Erythroblast (primary cell): ENCODE results near the gene FERMT2.
"Not testable (repeated sequence)": the region's sequence is repeated elsewhere in the genome, so short reads cannot be mapped to it uniquely, and the experiment has no call there.

Source experiments
- DNase-seq, 2 experiments: peaks; one replicate each; lab custom pipeline; 2025; lab: John Stamatoyannopoulos, UW
- GATA1 ChIP-seq: IDR thresholded peaks from 2 replicates; pipeline ENCODE4 v1.6.1; 2011; ENCODE audit warnings: low read depth, mild to moderate bottlenecking, control low read depth, low read length, moderate library complexity
- POLR2A ChIP-seq: IDR thresholded peaks from 2 replicates; pipeline ENCODE4 v1.6.1; 2011; ENCODE audit warnings: mild to moderate bottlenecking, low read length

FERMT2 gene

DNA sequence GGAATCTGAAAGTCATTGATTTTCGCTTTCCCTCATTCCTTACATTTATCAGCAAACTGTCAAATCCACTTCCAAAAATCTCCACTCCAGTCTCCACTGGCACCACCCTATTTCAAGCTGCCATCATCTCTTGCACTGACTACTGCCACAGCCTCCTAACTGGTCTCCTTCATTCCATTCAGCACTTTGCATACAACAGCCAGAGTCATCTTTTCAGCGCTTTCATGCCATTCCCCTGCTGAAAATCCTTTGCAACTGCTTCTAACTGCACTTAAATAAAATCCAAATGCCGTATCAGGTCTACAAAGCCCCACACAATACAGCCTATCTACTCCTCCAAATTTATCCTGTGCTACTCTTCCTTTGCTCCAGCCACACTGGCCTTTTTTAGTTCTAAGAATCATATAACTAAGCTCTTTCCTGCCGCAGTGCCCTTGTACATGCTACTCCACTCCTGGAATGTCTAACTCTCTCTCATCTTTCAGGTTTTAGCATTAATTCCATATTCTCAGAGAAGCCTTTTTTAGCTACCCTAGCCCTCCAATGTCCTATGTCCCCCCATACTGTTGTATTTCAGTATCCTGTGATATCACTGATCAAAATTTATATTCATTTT, 21.6 kb downstream of the FERMT2 start:
- no peak for DNase-seq
- TF ChIP-seq GATA1: no peak
- TF ChIP-seq POLR2A: no peak

DNA sequence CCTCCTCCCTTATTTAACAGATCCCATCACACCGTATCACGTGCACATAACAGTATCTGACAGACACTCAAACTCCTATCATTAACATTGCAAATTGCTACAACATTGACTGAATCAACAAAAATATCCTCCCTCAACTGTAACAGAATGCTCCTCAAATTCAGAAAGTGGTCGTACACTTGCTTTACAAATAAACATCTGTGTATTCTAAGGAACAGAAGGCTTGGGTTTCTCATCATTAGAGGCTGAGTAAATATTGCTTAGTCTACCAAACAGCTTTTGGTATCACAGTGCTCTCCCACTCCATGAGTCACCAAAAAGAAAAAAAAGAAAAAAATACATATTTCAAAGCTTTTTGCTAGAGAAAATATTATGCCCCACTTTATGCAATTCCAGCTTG, 23.9 kb downstream of the FERMT2 start:
- TF ChIP-seq POLR2A: no peak
- TF ChIP-seq GATA1: no peak
- no peak for DNase-seq

DNA sequence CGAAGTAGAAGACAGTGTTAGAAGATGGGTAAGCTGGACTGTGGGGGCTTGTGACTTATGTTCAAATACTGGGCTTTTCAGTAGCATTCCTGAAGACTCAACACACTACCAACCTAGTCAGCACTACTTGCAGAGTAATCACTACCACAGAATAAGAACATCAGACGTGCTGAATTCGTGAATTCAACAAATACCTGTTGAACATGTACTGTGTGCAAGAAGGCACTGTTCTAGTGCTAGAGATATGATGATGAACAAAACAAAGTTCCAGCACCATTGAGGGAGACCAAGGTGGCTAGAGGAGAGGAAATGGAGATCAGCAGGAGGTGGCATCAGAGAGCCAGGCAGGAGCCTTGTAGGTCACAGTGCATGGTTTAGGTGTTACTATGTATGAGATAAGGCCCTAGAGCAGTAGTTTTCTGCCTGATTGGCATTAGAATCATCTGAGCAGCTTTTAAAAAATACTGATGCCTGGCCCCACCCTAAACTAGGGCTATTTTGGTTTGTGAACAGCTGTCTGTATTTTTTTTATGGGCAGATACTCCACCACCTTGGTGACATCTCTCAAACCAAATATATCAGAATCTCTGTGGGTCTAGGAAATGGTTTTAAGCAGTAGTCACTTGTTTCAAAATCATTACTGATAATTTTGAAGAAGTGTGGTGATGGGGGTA, 26.8 kb downstream of the FERMT2 start:
- TF ChIP-seq GATA1 (no peak), POLR2A (no peak)
- peak in 1 of 2 experiments; percentile 3 for DNase-seq

DNA sequence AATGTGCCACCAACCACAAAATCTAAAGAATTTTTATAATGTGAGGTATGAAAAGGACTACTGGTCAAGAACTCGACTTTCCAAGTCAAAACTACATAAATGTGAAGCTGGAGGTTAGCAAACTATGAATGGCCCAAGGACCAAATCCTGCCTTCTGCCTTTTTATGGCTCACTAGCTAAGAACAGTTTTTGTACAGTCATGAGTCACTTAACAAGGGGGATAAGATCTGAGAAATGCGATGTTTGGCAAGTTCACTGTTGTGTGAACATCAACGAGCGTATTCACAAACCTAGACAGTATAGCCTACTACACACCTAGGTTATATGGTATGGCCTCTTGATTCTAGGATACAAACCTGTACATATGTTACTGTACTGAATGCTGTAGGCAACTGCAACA, 28.2 kb downstream of the FERMT2 start:
- TF ChIP-seq GATA1: no peak
- no peak for TF ChIP-seq POLR2A
- no peak for DNase-seq

DNA sequence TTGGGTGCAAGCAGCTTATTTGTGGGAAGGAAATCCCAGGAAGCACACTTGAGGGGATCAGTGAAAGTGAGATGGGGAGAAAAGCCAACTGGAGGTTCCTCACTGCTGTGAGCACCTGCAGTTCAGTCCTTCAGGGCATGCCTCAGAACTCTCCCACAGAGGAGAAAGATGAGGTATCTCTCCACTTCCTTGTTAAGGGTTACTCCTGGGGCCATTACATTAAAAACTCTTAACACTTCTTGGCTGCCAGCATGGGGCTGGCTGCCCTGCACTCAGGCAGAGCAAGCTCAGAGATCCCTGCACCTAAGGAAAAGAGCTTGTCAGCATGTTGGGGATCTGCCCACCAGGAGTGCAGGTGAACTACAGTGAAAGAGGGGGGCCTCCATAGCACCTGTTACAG, 28.8 kb downstream of the FERMT2 start:
- TF ChIP-seq POLR2A (no peak), GATA1 (no peak)
- DNase-seq: no peak

DNA sequence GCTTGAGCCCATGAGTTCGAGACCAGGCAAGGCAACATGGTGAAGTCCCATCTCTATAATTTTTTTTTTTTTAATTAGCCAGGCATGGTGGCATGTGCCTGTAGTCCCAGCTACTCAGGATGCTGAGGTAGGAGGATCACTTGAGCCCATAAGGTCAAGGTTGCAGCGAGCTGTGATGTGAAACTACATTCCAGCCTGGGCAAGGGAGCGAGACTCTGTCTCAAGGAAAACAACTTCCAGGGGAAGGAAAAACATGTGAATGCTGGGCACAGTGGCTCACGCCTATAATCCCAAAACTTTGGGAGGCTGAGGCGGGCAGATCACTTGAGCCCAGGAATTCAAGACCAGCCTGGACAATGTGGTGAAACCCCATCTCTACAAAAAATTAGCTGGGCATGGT, 30.4 kb downstream of the FERMT2 start:
- not testable (repeated sequence) for DNase-seq

DNA sequence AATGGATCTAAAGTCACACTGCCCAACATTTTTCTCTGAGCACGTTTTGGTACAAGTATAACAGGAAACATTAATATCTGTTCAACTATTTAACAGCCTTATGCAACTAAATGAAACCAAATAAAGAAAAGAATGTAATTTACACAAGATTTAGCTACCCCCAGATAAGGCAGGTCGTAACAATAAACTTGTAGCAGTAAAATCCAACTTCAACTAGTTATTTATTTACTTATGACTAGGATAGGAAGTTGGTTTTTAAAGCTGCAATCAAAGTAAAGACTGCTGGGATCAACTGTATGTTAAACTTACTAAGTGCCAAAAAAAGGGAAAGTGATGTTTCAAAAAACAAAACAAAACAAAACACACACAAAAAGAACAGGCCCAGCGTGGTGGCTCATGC, 30.9 kb downstream of the FERMT2 start:
- TF ChIP-seq POLR2A (no peak), GATA1 (no peak)
- no peak for DNase-seq

DNA sequence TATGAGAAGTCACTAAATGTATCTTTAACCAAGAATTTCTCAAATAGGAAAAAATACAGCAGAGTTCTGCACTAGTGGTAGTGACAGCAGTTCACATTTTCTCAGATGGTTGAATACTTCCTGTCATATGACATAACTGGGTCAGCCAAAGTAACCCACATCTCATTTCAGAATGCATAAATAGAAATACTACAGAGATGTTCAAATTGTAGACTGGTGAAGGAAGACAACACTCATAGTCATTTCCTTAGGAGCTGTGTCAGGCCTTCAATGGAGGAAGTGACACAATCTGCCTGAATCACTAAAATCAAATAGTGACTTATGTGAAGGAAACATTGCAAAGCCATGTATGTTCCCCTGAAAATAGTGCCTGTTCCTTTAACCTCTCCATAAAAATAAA, 32.4 kb downstream of the FERMT2 start:
- DNase-seq: no peak

DNA sequence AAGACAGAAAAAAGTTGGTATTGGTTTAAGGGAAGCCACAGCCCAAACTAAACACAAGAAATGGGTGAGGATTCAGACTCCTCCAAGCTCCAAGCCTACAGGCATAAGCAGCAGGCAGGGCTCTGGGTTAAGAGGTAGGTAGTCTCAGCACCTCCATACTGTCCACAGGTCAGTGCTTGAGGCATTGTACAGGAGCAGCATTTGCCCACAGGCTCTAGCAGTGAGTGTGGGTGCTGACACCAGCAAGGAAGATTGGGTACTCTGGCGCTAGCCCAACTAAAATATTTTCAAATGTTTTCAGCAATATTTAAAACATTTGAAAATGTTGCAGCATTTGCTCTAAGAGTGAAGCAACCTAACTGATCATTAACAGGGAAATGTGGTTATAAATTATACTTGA, 33.1 kb downstream of the FERMT2 start:
- no peak for TF ChIP-seq POLR2A
- TF ChIP-seq GATA1: no peak
- DNase-seq: no peak

More for the DNA sequence above, 32.4 kb downstream of the FERMT2 start:
- TF ChIP-seq GATA1 (no peak), POLR2A (no peak)

DNA sequence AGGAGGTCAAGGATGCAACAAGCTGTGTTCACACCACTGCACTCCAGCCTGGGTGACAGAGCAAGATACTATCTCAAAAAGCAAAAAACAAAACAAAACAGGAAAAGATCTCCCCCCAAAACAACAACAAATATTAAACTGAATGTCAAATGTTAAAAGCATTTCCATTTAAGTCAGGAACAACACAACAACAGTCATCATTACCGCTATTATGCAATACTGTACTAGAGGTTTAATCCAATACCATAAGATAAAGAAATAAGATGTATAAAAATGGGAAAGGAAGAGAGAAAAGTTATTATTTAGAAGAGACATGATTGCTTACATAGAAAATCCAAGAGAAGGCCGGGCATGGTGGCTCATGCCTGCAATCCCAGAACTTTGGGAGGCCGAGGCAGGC, 36.6 kb downstream of the FERMT2 start:
- TF ChIP-seq GATA1: no peak
- TF ChIP-seq POLR2A: no peak
- no peak for DNase-seq

DNA sequence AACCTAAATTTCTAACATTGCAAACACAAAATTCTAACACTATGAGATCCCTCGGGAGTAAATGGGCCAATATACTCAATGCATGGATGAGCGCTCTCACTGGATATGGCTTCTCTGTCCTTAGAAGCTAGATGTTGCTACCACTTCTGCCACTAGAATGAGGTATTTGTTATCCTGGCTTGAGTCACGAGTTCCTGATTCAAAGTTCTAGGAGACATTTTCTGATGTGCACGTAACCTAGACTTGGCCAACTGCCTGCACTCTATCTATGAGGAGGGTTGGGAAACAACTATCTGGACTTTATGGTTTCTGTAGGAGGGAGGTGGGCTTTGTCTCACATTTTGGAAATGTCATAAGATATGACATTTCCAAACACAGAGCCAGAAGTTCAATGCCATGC, 37.6 kb downstream of the FERMT2 start:
- DNase-seq: no peak
- TF ChIP-seq POLR2A (no peak), GATA1 (no peak)

DNA sequence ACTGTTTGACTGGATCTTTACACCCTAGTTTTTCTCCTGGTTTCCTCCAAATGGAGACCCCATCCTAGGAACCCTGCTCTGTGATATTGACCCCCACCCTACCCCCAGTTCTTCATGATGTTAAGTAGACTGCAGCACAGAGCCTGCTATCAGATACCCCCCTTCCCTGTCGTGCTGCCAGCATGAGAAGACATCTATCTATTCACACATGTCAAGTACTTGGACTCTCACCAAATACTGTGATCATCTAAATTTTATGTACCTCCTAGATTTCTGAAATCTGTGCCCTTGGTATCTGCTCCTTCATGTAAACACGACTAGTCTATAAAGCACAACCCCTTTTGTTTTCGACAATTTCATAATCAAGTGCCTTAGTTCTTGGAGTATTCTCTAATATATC, 38.9 kb downstream of the FERMT2 start:
- TF ChIP-seq POLR2A (no peak), GATA1 (no peak)
- DNase-seq: no peak

DNA sequence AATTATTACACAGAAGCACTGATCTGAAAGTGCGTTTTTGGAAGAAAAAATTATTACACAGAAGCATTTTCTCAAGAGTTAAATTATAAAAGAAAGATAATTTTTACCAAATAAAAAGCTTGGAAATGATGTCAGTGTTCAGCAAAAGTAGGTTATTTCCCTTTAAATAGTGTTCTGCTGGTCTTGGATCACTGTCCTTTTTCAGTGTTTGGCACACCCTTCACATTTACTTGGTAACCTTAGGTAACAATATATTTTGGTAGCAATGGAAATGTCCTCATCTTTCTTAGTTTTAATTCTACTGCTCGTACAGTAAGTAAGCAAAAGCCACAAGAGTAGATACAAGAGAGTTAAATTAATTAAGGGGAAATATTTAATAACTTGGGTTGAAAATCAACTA, 40.3 kb downstream of the FERMT2 start:
- DNase-seq: no peak
- TF ChIP-seq POLR2A: no peak
- TF ChIP-seq GATA1: no peak

DNA sequence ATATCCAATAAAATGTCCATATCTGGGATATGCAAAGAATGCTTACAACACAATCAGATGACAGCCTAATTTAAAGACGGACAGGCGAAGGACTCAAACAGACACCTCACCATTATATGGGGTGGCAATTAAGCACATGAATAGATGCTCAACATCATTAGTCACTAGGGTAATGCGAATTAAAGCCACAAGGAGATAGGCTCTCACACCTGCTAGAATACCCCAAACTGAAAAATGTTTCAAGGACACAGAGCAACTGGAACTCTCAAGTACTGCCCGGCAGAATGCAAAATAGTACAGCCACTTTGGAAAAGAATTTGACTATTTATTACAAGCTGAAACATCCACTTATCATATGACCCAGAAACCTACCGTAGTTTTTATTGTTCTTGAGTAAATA, 42.9 kb downstream of the FERMT2 start:
- TF ChIP-seq GATA1 (no peak), POLR2A (no peak)
- DNase-seq: no peak

DNA sequence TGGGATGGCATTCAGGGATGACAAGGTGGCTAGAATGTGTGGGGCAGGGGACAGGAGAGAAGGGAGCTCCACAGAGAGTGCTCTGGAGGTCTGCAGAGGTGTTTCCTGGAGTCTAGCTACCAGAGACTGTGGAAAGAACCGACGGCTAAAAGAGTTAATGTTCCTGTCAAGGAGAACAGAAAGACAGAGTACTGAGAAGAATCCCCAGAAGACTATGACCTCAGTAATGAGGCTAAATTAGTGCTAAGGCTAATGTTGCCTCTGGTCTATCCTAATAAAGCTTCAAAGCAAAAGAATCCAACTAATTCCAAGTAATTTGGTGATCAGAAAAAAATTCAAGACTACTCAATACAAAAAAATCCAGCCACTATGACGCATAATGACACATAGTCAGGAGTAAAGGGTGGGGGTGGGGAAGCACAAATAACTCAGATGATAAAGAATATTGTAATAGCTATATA, 44.7 kb downstream of the FERMT2 start:
- DNase-seq: no peak
- TF ChIP-seq GATA1: no peak
- no peak for TF ChIP-seq POLR2A
